Embryonic facial prominence (tissue), 1 donor: ENCODE data around the gene C18orf54.
"Not testable (repeated sequence)": the region's sequence is repeated elsewhere in the genome, so short reads cannot be mapped to it uniquely, and the experiment has no call there.

Experiments used
- DNase-seq: peaks from one replicate; pipeline ENCODE4 v3.0.0-alpha.2; 2016; ENCODE audit errors: extremely low spot score

C18orf54 gene

DNA sequence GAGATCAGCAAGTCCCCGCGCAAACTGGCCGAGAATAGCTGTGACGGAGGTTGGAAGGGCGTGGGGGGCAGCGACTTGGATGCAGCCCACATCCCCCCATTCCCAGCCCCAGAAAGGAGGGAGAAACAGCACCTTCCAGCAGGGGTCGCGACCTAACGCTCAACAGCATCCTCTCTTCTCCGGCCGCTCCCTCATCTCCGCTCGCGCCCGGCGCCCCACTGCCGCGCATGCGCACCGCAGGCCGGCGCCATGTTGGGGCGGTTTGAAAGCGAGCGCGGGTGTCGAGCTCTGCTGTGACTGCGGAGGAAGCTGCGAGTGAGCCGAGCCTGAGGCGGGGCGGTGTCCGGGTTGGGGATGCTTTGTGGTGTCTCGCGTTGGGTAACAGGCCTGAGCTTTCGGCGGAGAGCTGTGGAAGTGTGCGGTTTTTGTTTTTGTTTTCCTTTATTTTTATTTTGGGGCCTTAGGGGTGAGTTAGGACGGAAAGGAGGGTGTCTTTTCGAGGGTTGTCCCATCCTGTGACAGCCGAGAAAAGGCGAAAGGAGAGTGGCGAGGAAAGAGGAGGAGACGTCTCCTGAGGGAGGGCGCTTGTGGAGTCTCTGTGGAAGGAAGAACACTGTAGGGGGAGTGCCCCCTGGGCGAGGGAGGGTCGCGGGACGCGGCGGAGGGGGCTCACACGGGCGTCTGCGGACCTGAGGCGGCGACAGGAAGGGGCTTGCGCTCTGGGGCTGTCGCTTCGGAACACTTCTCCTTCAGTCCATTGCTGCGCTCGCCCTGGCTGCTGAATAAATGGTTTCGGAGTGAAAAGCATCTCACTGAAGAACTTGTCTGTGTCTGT lies at the start of gene C18orf54, which contains the start of gene STARD6:
C18orf54 (plus strand) TSS at position 247 of the 835 bp plus-strand sequence. CDS start 2,667 bp downstream, outside the sequence.
STARD6 (minus strand) TSS at position 199 of the 835 bp plus-strand sequence. CDS start 3,285 bp downstream, outside the sequence.
- DNase-seq: peak; percentile 77

GRCh38 chr18:54309564-54309963 lies 48.1 kb upstream of the C18orf54 start:
- not testable (repeated sequence) for DNase-seq

DNA sequence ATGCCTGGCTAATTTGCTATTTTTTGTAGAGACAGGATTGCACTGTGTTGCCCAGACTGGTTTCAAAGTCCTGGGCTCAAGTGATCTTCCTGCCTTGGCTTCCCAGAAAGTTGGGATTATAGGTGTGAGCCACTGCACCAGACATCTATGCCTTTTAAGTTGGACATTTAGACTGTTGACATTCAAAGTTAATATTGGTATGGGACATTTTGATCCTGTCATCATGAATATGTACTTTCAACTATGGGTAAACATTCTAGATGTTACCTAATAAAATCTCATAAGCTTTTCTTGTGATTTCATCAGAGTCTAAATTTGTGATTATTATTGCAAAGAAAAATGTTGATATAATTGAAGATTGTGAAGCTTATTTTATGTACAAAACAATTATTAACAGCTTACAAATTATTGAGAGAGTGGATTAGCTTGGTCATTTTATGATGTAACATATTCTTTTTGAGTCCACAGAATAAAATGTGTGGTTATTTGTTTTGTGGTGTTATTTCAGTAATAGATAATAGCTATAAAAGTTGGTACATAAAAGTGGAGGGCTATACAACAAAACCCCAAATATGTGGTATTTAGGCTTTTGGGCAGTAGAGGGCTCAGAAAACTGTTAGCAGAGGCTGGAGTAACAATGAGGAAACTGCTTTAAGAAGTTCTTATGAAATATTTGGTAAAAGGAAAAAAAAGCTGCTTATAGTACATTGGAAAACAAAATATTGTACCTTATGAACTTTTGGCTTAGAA lies 41.5 kb upstream of the C18orf54 start:
- DNase-seq: no peak

- no peak for DNase-seq
Observed at GRCh38 chr18:54323561-54323960, 34.1 kb upstream of the C18orf54 start.

GRCh38 chr18:54323970-54324369 lies 33.7 kb upstream of the C18orf54 start:
- DNase-seq: no peak

DNA sequence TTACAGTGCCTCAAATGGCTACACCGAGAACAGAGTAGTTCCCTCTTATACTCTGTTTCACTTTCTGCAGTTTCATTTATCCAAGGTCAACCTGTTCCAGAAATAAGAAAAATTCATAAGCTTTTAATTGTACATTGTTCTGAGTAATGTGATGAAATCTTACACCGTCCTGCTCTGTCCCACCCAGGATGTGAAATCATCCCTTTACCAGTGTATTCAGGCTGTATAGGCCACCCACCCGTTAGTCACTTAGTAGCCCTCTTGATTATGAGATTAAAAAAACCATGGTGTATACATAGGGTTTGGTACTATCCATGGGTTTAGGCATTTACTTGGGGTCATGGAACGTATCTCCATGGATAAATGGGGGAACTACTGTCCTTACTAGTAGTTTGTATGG lies 29.9 kb upstream of the C18orf54 start:
- DNase-seq: no peak

DNA sequence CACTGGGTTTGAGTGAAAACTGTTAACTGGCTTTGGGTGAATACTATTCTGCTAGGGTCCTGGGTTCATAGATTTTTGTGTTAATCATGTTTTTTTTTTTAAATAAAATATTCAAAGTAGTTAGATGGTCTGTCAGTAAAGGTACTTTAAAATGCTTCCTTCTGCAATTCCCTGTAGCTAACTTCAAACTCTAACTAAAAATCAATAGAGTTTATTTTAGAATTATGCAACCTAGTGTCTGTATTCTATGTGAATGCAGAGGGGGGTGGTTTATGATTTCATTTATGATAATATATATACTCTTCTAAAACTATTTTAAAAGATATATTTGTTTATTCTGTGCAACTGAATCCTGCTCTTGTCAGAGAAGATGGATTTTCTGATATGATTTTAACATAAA lies 27.9 kb upstream of the C18orf54 start:
- DNase-seq: no peak

GRCh38 chr18:54330768-54331548 lies 26.7 kb upstream of the C18orf54 start:
- no peak for DNase-seq

GRCh38 chr18:54335638-54336173 lies 22.0 kb upstream of the C18orf54 start:
- no peak for DNase-seq

DNA sequence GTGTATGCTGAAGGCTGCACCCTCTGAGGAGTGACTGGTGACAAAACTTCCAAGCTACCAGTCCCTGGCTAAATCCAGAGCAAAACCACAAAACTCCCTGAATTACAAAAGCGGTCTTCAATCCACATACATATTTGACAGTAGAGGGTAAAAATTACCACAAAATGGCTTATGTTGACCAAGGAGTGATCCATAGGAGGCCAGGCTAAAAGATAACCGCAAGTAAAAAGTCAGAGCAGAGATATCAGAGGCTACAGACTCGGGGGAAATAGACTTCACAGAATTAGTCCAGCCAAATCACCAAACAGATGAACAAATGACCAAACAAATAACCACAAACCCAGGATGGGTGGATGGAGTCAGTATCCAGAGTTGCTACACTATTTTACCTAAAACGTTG lies 19.5 kb upstream of the C18orf54 start:
- no peak for DNase-seq

GRCh38 chr18:54351186-54351585 lies 6.5 kb upstream of the C18orf54 start:
- no peak for DNase-seq

GRCh38 chr18:54357082-54357659 lies 535 bp upstream of the C18orf54 start:
- no peak for DNase-seq

DNA sequence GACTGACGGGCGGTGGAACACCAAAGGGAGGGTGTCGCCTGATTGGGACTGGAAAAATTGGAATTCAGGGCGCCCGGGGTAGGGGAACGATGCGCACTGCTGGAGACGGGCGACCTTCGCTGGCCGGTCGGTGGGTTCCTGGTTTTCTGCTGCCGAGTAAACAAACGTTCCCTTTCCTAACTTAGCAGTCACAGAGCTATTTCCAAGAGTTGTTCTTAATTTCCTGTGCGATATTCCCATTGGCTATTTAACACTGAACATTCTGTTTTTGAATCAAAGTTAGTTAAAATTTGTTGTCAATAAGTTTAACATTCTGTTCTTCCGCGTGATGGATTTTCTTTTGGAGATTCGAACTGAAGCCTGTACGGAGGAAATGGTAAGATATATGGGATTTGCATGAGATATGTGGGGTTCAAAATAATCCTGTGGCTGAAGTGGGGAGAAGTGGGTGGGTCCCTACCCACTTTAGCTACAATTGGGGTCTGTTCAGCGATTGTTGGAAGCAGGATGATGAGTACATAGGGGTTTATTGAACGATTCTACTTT lies 862 bp downstream of the C18orf54 start:
- DNase-seq: no peak

DNA sequence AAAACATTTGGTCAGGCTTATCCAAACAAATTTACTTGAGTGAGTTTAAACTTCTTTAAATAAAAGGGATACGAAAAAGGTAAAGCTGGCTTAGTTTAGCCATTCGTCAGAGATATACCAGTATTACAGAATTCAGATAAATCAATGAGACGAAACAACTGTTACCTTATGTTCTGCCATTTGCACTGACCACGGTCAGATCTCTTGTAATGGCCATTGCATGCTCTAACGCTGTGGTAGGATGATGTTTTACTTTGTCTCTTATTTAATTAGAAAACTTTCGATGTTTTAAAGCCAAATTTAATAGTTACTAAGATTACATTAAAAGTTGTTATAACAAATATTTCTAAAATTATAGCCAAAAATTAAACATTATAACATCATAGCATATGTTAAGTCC lies 1.5 kb downstream of the C18orf54 start:
- no peak for DNase-seq

GRCh38 chr18:54360406-54360805 lies 2.7 kb downstream of the C18orf54 start:
- no peak for DNase-seq

GRCh38 chr18:54378057-54378456 lies 20.4 kb downstream of the C18orf54 start:
- DNase-seq: no peak

DNA sequence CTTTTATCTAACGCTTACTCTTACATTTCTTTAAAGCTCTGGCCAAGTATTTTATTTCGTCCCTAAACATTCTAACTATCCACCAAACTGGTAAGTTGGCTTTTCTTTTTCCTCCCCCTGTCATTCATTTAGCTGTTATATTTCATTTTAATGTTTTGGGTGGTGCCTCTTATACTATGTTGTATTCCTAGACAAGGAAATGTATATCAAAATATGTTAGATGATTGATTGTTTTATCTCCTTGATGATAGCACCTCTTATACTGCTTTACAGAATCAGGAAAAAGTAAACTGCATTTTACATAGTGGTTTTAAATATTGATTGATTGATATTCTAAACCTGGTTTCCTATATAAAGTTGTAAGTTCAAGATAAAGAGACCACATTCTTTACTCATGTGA lies 23.9 kb downstream of the C18orf54 start:
- DNase-seq: no peak

DNA sequence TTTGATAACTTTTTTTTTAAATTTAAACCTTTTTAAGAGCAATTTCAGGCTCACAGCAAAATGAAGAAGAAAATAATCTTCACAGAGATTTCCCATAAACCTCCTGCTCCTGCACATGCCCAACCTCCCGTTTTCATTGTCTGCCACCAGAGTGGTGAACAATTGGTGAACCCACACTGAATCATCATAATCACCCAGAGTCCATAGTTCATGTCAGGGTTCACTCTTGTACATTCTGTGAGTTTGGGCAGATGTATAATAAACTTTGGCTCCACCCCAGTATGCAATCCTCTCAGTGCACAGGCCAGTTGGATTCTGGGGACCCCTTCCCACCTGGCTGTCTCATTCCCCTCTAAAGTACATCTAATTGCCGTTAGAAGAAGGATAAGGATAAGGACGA lies 24.4 kb downstream of the C18orf54 start:
- DNase-seq: no peak

GRCh38 chr18:54382733-54383252 lies 25.1 kb downstream of the C18orf54 start:
- no peak for DNase-seq

DNA sequence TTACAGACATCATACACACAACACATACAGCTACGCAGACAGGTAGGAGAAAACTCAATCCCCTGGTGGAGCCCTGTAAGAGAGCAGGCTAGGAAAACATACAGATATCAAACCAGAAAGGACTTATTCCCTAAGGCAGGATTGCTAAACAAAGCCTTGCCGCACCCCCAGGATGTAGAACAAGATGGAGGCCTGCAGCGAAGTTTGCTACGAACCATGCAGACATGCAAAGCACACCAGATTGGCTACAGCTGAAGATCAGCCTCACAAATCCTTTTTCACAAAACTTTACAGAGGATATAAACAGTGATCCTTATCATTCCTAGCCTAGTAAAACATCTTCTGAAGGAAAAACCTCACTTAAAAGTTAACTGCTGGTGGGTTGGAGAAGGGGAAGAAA lies 28.3 kb downstream of the C18orf54 start:
- no peak for DNase-seq
